ENCODE results near the gene STPG4. TPM values are rescaled to one million over a fixed set of nuclear protein-coding genes. Genes with fewer than 3 reads are reported as not detected.

STPG4 gene
- total RNA-seq, 4 donors from 2014 or later, result 0.46 to 1.2 (median 0.63) TPM; not detected in 1

- DNase-seq (ENCODE audit: low spot score) (no peak), ATAC-seq (ENCODE audit: low FRiP score) (no peak)
- no peak for TF ChIP-seq CTCF (IDR thresholded peaks at IDR 0.05)
These were observed 114.5 kb downstream of the STPG4 start for GRCh38 chr2:47040651-47041050.

- ATAC-seq (ENCODE audit: low FRiP score) (no peak), DNase-seq (ENCODE audit: low spot score) (no peak)
- no peak for TF ChIP-seq CTCF (IDR thresholded peaks at IDR 0.05)
These were observed 115.1 kb downstream of the STPG4 start for GRCh38 chr2:47039913-47040562.

GRCh38 chr2:47039489-47039870 lies 115.6 kb downstream of the STPG4 start:
- TF ChIP-seq CTCF (IDR thresholded peaks at IDR 0.05), result no peak
- ATAC-seq (ENCODE audit: low FRiP score) (peak; percentile 2), DNase-seq (ENCODE audit: low spot score) (no peak)

- no peak for TF ChIP-seq CTCF (IDR thresholded peaks at IDR 0.05)
- ATAC-seq (ENCODE audit: low FRiP score), result peak; percentile 3
- DNase-seq (ENCODE audit: low spot score), result no peak
These were observed 116.2 kb downstream of the STPG4 start for GRCh38 chr2:47038656-47039488.

- DNase-seq (ENCODE audit: low spot score) (no peak), ATAC-seq (ENCODE audit: low FRiP score) (no peak)
- no peak for TF ChIP-seq CTCF (IDR thresholded peaks at IDR 0.05)
These were observed 117.4 kb downstream of the STPG4 start for GRCh38 chr2:47037678-47038077.

Other genes with a start within 250 kb of the STPG4 start
- 100 to 1,000 TPM in 1 of 4 donors, 10 to 100 TPM in 3; 88.1 to 118 (median 95.6) TPM for gene MCFD2, start 239.5 kb downstream of the STPG4 start, total RNA-seq
- 10 to 100 TPM; 24.1 to 50.1 (median 37.3) TPM for gene TTC7A, start 214.1 kb downstream of the STPG4 start, total RNA-seq
- gene CALM2, start 21.2 kb upstream of the STPG4 start, total RNA-seq, result 100 to 1,000 TPM; 424 to 636 (median 601) TPM
- gene EPCAM, start 214.0 kb upstream of the STPG4 start, total RNA-seq, result under 1 TPM in 1 of 4 donors, not detected in 3; 0.46 TPM
- gene MSH2, start 247.8 kb upstream of the STPG4 start, total RNA-seq, result 10 to 100 TPM in 1 of 4 donors, 1 to 10 TPM in 3; 5.2 to 11.2 (median 7.0) TPM

All from omental fat pad (tissue), 4 donors.